Dermis blood vessel endothelial cell (primary cell): ENCODE results near the gene SIM1. TPM values are rescaled to one million over a fixed set of nuclear protein-coding genes. Genes with fewer than 3 reads are reported as not detected.

Experiments
- DNase-seq: peaks from one replicate; pipeline ENCODE4 v3.0.0; 2010
- total RNA-seq: library from RNA; depleted of rRNA; stranded (reverse); fragments of >200 nt; gene quantifications from 2 replicates; pipeline ENCODE4 v1.2.3, GENCODE V29; 2014

SIM1 gene
- total RNA-seq, 1 donor from 2014 or later, result 0.17 TPM

GRCh38 chr6:100350139-100350538 lies 114.6 kb downstream of the SIM1 start:
- DNase-seq, result no peak

GRCh38 chr6:100349366-100349765 lies 115.4 kb downstream of the SIM1 start:
- no peak for DNase-seq

- no peak for DNase-seq
Measured at GRCh38 chr6:100347901-100348550, 116.7 kb downstream of the SIM1 start.

GRCh38 chr6:100346828-100347227 lies 117.9 kb downstream of the SIM1 start:
- DNase-seq, result peak; percentile 45

- DNase-seq, result peak; percentile 25
Measured at GRCh38 chr6:100346203-100346602, 118.5 kb downstream of the SIM1 start.

- no peak for DNase-seq
Measured at GRCh38 chr6:100344761-100345160, 120.0 kb downstream of the SIM1 start.

GRCh38 chr6:100344321-100344720 lies 120.4 kb downstream of the SIM1 start:
- no peak for DNase-seq

GRCh38 chr6:100343316-100344077 lies 121.2 kb downstream of the SIM1 start:
- DNase-seq, result peak; percentile 14

GRCh38 chr6:100342830-100343229 lies 121.9 kb downstream of the SIM1 start:
- DNase-seq, result peak; percentile 66

GRCh38 chr6:100339574-100340255 lies 125.0 kb downstream of the SIM1 start:
- no peak for DNase-seq

GRCh38 chr6:100338090-100338489 lies 126.6 kb downstream of the SIM1 start:
- DNase-seq, result no peak

- no peak for DNase-seq
Measured at GRCh38 chr6:100336876-100337275, 127.8 kb downstream of the SIM1 start.

GRCh38 chr6:100335991-100336390 lies 128.7 kb downstream of the SIM1 start:
- no peak for DNase-seq
